22Rv1 (cell line): ENCODE measurements around the gene RAB40B.

Experiments used
- H3K27ac ChIP-seq: fragments of 450-650 bp; 2 replicates; pipeline ENCODE4 v1.5.1; 2017
- ZFX ChIP-seq: fragments of 450-650 bp; IDR thresholded peaks from 2 replicates; pipeline ENCODE4 v1.6.1; 2017; ENCODE audit warnings: antibody characterized with exemption, borderline replicate concordance
- TF ChIP-seq, protein P1 (sequence below): fragments of 450-650 bp; IDR thresholded peaks from 2 replicates; pipeline ENCODE4 v1.5.1; 2017; ENCODE audit warnings: mild to moderate bottlenecking

RAB40B gene

GRCh38 chr17:82663381-82664275 is 34.9 kb downstream of the RAB40B start:
- H3K27ac ChIP-seq, result no peak overlapping the region
- TF ChIP-seq, protein P1, sequence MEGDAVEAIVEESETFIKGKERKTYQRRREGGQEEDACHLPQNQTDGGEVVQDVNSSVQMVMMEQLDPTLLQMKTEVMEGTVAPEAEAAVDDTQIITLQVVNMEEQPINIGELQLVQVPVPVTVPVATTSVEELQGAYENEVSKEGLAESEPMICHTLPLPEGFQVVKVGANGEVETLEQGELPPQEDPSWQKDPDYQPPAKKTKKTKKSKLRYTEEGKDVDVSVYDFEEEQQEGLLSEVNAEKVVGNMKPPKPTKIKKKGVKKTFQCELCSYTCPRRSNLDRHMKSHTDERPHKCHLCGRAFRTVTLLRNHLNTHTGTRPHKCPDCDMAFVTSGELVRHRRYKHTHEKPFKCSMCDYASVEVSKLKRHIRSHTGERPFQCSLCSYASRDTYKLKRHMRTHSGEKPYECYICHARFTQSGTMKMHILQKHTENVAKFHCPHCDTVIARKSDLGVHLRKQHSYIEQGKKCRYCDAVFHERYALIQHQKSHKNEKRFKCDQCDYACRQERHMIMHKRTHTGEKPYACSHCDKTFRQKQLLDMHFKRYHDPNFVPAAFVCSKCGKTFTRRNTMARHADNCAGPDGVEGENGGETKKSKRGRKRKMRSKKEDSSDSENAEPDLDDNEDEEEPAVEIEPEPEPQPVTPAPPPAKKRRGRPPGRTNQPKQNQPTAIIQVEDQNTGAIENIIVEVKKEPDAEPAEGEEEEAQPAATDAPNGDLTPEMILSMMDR, result no peak
- TF ChIP-seq ZFX, result no peak

GRCh38 chr17:82662711-82663261 is 35.7 kb downstream of the RAB40B start:
- TF ChIP-seq ZFX, result no peak
- TF ChIP-seq, protein P1, result no peak
- H3K27ac ChIP-seq, result no peak overlapping the region

- TF ChIP-seq ZFX, result no peak
- TF ChIP-seq, protein P1, result no peak
- no peak overlapping the region for H3K27ac ChIP-seq
Measured at GRCh38 chr17:82661717-82662683, 36.5 kb downstream of the RAB40B start.

DNA sequence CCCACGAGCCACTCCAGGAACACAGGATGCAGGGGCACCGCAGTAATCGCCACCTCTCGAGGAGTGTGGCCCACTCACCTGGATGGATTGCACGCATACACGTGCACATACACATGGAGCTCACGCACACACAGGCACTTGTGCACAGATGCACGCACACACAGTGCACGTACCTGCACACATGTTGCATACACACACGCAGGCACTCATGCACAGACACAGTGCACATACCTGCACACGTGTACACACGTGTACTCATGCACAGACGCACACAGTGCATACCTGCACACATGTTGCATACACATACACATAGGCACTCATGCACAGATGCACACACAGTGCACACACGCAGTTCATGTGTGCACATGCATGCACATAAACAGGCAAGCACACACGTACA is 38.6 kb downstream of the RAB40B start:
- no peak overlapping the region for H3K27ac ChIP-seq
- TF ChIP-seq, protein P1, result no peak
- TF ChIP-seq ZFX, result no peak

GRCh38 chr17:82658796-82659452 is 39.6 kb downstream of the RAB40B start:
- no peak overlapping the region for H3K27ac ChIP-seq
- no peak for TF ChIP-seq ZFX
- TF ChIP-seq, protein P1, result no peak

GRCh38 chr17:82658331-82658730 is 40.2 kb downstream of the RAB40B start:
- TF ChIP-seq, protein P1, result no peak
- TF ChIP-seq ZFX, result no peak
- H3K27ac ChIP-seq, result no peak overlapping the region
